Keratinocyte (primary cell): ENCODE results near the gene PLA2G2C. TPM values are rescaled to one million over a fixed set of nuclear protein-coding genes. Genes with fewer than 3 reads are reported as not detected.

Source experiments
- DNase-seq: peaks from one replicate; pipeline ENCODE4 v3.0.0-alpha.2; 2011; ENCODE audit warnings: low read depth, missing footprints, low spot score
- FAIRE-seq: peaks from 2 replicates; lab custom pipeline; 2011; peaks lifted over from hg19 to GRCh38; lab: Jason Lieb, UNC
- H2AFZ ChIP-seq: 2 replicates; pipeline ENCODE4 v1.6.0; 2012; ENCODE audit warnings: low read length, control low read depth, inconsistent platforms; ENCODE audit not compliant: control insufficient read depth
- H3K27ac ChIP-seq: 2 replicates; pipeline ENCODE4 v1.5.1; 2011; ENCODE audit warnings: low read length; ENCODE audit not compliant: control insufficient read depth, insufficient read depth
- H3K27me3 ChIP-seq: 3 replicates; pipeline ENCODE4 v1.6.0; 2011; ENCODE audit warnings: low read length; ENCODE audit not compliant: control insufficient read depth, insufficient read depth; ENCODE audit errors: extremely low read depth
- H3K36me3 ChIP-seq, 2 experiments: 2 replicates in 1 of 2; 3 replicates in 1 of 2; pipeline ENCODE4 v1.5.1; 2011; ENCODE audit warnings: low read length in 2 of 2, mild to moderate bottlenecking in 1 of 2; ENCODE audit not compliant: control insufficient read depth in 2 of 2, insufficient read depth in 2 of 2; ENCODE audit errors: extremely low read depth in 1 of 2
- H3K4me1 ChIP-seq: 3 replicates; pipeline ENCODE4 v1.5.1; 2011; ENCODE audit warnings: low read length; ENCODE audit not compliant: control insufficient read depth, insufficient read depth; ENCODE audit errors: extremely low read depth
- H3K4me2 ChIP-seq: 3 replicates; pipeline ENCODE4 v1.6.0; 2011; ENCODE audit warnings: low read depth, low read length; ENCODE audit not compliant: control insufficient read depth, insufficient read depth; ENCODE audit errors: extremely low read depth
- H3K4me3 ChIP-seq, 3 experiments: fragments of 200-600 bp in 1 of 3; sonication (generic) in 1 of 3; 2 replicates in 2 of 3; 3 replicates in 1 of 3; pipeline ENCODE4 v1.5.1; 2011 to 2016; ENCODE audit warnings: low read length in 3 of 3, mild to moderate bottlenecking in 3 of 3, control low read depth in 2 of 3, inconsistent platforms in 1 of 3, low read depth in 1 of 3, mixed read lengths in 1 of 3, mixed run types in 1 of 3, moderate library complexity in 1 of 3; ENCODE audit not compliant: control insufficient read depth in 2 of 3, insufficient read depth in 2 of 3; ENCODE audit errors: extremely low read depth in 1 of 3
- H3K79me2 ChIP-seq: 2 replicates; pipeline ENCODE4 v1.6.0; 2012; ENCODE audit warnings: low read length; ENCODE audit not compliant: control insufficient read depth, insufficient read depth
- H3K9ac ChIP-seq: 3 replicates; pipeline ENCODE4 v1.6.0; 2011; ENCODE audit warnings: low read length; ENCODE audit not compliant: control insufficient read depth, insufficient read depth; ENCODE audit errors: extremely low read depth
- H3K9me1 ChIP-seq: 3 replicates; pipeline ENCODE4 v1.6.0; 2011; ENCODE audit warnings: low read length; ENCODE audit not compliant: control insufficient read depth, insufficient read depth; ENCODE audit errors: extremely low read depth
- H3K9me3 ChIP-seq: 2 replicates; pipeline ENCODE4 v1.5.1; 2012; ENCODE audit warnings: low read depth, low read length; ENCODE audit not compliant: control insufficient read depth
- H4K20me1 ChIP-seq: 3 replicates; pipeline ENCODE4 v1.6.0; 2011; ENCODE audit warnings: low read length; ENCODE audit not compliant: control insufficient read depth, insufficient read depth; ENCODE audit errors: extremely low read depth
- CTCF ChIP-seq, 3 experiments: IDR thresholded peaks in 1 of 3; conservative IDR thresholded peaks in 1 of 3; optimal IDR thresholded peaks in 1 of 3; 2 replicates in 2 of 3; 3 replicates in 1 of 3; pipeline versions ENCODE3 to v1.5.1; 2011; ENCODE audit warnings: low read length in 3 of 3, mild to moderate bottlenecking in 3 of 3, moderate library complexity in 2 of 3, control low read depth in 1 of 3, inconsistent platforms in 1 of 3; ENCODE audit not compliant: insufficient read depth in 2 of 3; ENCODE audit errors: extremely low read depth in 1 of 3
- EZH2 ChIP-seq: IDR thresholded peaks from one replicate; pipeline ENCODE4 v1.6.1; 2012; ENCODE audit warnings: inconsistent platforms, mild to moderate bottlenecking, low read length, moderate library complexity
- dilution Hi-C: fragments of 300-500 bp; cut with MboI; formaldehyde crosslinking; loops from one replicate; pipeline ENCODE4 v1.7.0; 2020; ENCODE audit warnings: low sequenced_read_pairs; ENCODE audit not compliant: extremely low pct_ligation_motif_present
- polyA plus RNA-seq, 5 experiments: library from polyadenylated mRNA; depleted of rRNA in 3 of 5; stranded (reverse) in 3 of 5; stranded (forward) in 1 of 5; unstranded in 1 of 5; fragments of >200 nt; gene quantifications; 1 replicate in 1 of 5; 2 replicates in 3 of 5; 3 replicates in 1 of 5; pipeline versions ENCODE4 v1.2.1 to v1.2.3, GENCODE V29; 2011 to 2012; ENCODE audit warnings: missing spikeins in 2 of 5, low read depth in 1 of 5, low replicate concordance in 1 of 5

The PLA2G2C gene
- polyA plus RNA-seq, 1 donor (not counting 4 experiments of a cell fraction or from before 2014, with no cell fraction given) = not detected

- no peak for DNase-seq
- TF ChIP-seq EZH2 (no peak), CTCF (optimal IDR thresholded peaks at IDR 0.05 in 1 of 3, IDR thresholded peaks at IDR 0.05 in 1 of 3, conservative IDR thresholded peaks at IDR 0.05 in 1 of 3; ENCODE audit: extremely low read depth in 1 of 3, insufficient read depth in 2 of 3, low read length in 3 of 3) (no peak)
- H3K4me3 ChIP-seq = no peak overlapping the region
- H3K27me3 ChIP-seq = no peaks in the 10 kb centered on the region
- no peaks in the 10 kb centered on the region for H3K36me3 ChIP-seq
- H4K20me1 ChIP-seq = no peaks in the 10 kb centered on the region
- H3K9ac ChIP-seq = no peak overlapping the region
- no peaks in the 10 kb centered on the region for H3K79me2 ChIP-seq
- peaks cover 14% of the 10 kb centered on the region for H3K9me3 ChIP-seq
- H3K4me1 ChIP-seq = peaks cover 19% of the 10 kb centered on the region
- H3K4me2 ChIP-seq = no peak overlapping the region
- no peak overlapping the region for H2AFZ ChIP-seq
- dilution Hi-C loops = no loop called here
- FAIRE-seq = no peak
- no peaks in the 10 kb centered on the region for H3K9me1 ChIP-seq
- no peak overlapping the region for H3K27ac ChIP-seq
These were observed 21.6 kb downstream of the PLA2G2C start for GRCh38 chr1:20164694-20165202.

- no peaks in the 10 kb centered on the region for H3K36me3 ChIP-seq
- H3K27ac ChIP-seq = no peak overlapping the region
- H3K9me3 ChIP-seq = peaks cover 20% of the 10 kb centered on the region
- H3K79me2 ChIP-seq = no peaks in the 10 kb centered on the region
- no peaks in the 10 kb centered on the region for H3K9me1 ChIP-seq
- TF ChIP-seq EZH2 (no peak), CTCF (optimal IDR thresholded peaks at IDR 0.05 in 1 of 3, IDR thresholded peaks at IDR 0.05 in 1 of 3, conservative IDR thresholded peaks at IDR 0.05 in 1 of 3; ENCODE audit: extremely low read depth in 1 of 3, insufficient read depth in 2 of 3, low read length in 3 of 3) (no peak)
- H3K9ac ChIP-seq = no peak overlapping the region
- no peak overlapping the region for H3K4me3 ChIP-seq
- no peaks in the 10 kb centered on the region for H3K4me1 ChIP-seq
- H3K27me3 ChIP-seq = no peaks in the 10 kb centered on the region
- dilution Hi-C loops = no loop called here
- H4K20me1 ChIP-seq = no peaks in the 10 kb centered on the region
- no peak overlapping the region for H2AFZ ChIP-seq
- DNase-seq (no peak), FAIRE-seq (no peak)
- H3K4me2 ChIP-seq = no peak overlapping the region
These were observed 26.3 kb downstream of the PLA2G2C start for GRCh38 chr1:20160034-20160433.
